T follicular helper cell (primary cell): Measurements from ENCODE around the gene TMEM114.
A peak's percentile ranks its signal among the peaks of the same experiment; 100 is the strongest.

Experiments
- DNase-seq: peaks from one replicate; pipeline ENCODE4 v3.0.0-alpha.2; 2020; ENCODE audit warnings: low read depth
- total RNA-seq, 2 experiments: gene quantifications; one replicate each; lab custom pipeline; 2026; lab: John Stamatoyannopoulos, UW

TMEM114 gene
- 0 reads per million in 2 experiments for total RNA-seq

DNA sequence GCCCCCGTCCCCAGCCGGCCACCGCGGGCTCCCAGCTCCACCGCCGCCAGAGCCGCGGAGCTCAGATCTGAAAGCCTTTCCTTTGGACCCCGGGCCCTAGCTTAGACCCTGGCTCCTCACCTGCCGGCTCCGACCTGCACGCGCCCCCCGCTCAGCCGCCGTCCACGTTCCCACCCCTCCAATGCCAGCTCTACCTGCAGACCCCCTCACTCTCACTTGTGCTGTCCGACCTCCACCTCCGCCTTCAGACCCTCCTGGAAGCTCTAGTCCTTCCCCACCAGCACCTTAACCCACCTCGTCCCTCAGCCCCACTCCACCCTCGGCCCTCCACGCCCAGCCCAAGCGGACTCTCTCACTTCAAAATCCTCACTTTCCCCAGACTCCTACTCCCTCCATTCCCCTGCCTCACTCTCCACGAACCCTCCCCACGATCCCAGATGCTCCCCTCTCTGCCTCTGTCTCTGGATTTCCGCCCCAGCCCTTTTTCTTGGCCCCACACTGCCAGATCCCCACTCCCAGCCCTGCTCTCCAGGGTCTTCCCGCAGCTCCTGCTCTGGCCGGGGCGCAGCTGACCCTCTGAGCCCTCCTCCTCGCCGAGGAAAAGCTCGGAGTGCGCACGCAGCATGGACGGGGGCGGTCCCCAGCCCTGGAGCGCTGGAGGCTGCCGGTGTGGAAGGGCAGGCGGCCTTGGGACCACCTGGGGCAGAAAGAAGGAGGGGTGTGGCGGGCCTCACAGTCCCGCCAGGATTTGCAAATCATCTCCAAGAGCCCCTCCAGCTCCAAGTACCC, at the start of gene TMEM114:
TSS of gene TMEM114 (minus strand) at position 612 of the 789 bp plus-strand sequence. CDS start 673 bp downstream, outside the sequence.
- DNase-seq, result no peak

- no peak for DNase-seq
Observed at GRCh38 chr16:8639694-8640093, 49.4 kb upstream of the TMEM114 start.

- DNase-seq, result no peak
Observed at GRCh38 chr16:8634991-8635736, 44.9 kb upstream of the TMEM114 start.

GRCh38 chr16:8632675-8633182, 42.4 kb upstream of the TMEM114 start:
- no peak for DNase-seq

GRCh38 chr16:8631818-8632465, 41.6 kb upstream of the TMEM114 start:
- no peak for DNase-seq

GRCh38 chr16:8631373-8631772, 41.1 kb upstream of the TMEM114 start:
- no peak for DNase-seq

DNA sequence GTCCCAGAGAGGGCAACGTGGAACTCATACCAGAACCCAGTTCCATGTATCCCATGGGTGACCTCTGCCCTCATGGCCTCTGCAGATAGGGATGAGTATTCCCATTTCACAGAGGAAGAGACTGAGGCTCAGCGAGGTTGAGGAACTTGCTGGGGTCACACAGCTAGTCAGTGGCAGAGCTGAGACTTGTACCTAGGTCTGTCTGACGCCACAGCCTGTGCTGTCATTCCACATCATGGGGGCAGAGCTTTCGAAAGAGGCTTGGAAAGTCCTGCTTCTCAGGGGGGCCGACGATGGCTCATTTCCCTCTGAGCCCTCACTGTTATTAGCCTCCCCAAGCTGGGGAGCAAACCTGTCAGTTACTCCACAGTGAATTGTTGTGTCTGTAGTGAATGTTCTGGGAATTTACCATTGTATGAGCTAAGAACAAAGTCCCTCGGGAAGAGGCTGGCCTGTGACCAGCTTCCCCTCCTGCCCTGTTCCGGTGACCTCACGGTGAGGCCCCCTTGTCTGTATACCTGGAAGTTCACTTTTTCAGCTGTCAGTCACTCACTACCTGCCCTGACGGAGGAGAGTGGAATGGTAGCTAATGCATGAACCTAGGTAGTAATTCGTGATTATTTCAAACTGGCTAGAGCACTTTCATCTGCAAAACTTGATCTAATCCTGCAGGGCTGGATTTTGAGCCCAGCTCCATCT, 40.1 kb upstream of the TMEM114 start:
- no peak for DNase-seq

DNA sequence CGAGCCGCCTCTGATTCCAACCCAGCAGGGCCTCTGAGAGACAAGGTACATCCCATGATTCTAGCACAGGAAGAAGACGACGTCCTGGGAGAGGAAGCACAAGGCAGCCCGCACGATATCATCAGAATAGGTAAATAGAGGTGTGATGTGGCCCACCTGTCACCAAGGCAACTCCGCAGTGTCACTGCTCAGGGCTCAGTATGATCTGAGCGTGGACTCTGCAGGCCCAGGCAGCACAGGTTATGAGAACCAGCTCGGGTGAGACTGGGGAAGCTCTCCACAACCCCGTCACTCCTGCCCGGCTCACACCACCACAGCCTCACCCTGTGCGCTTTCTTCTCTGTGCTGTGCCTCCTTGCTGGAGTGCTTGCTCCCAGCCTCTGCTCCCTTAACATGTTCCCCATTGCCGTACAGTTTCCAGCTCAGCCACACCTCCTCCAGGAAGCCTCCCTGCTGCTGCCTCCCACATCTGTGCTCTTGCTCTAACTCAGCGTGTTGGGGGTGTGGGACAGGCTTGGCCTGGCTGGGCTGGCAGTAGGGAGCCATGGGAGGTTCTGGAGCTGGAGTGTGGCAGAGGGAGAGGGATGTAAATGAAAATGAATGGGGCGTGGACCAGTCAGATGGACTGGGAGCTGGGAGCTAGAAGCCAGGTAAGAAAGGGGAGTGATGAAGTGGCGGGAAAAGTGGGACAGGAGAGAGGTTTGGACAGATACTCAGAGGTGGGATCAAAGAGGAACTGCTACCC, 38.8 kb upstream of the TMEM114 start:
- no peak for DNase-seq

DNA sequence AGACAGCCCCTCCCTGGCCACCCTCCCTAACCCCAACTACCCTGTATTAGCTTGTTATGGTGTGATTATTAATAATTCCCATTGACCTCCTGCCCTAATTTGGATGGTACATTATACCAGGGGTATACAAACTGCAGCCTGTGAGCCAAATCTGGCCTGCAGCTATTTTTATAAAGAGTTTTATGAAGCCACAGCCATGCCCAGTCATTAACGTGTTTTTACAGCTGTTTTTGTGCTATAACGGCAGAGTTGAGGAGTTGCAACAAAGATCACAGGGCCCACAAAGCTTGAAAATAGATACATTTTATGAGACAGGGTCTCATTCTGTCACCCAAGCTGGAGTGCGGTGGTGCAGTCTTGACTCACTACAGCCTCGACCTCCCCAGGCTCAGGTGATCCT, 37.1 kb upstream of the TMEM114 start:
- no peak for DNase-seq

GRCh38 chr16:8626946-8627345, 36.6 kb upstream of the TMEM114 start:
- DNase-seq, result no peak

GRCh38 chr16:8625491-8626087, 35.3 kb upstream of the TMEM114 start:
- no peak for DNase-seq

- no peak for DNase-seq
Observed at GRCh38 chr16:8623634-8624033, 33.3 kb upstream of the TMEM114 start.

- DNase-seq, result no peak
Observed at GRCh38 chr16:8622315-8622656, 32.0 kb upstream of the TMEM114 start.

DNA sequence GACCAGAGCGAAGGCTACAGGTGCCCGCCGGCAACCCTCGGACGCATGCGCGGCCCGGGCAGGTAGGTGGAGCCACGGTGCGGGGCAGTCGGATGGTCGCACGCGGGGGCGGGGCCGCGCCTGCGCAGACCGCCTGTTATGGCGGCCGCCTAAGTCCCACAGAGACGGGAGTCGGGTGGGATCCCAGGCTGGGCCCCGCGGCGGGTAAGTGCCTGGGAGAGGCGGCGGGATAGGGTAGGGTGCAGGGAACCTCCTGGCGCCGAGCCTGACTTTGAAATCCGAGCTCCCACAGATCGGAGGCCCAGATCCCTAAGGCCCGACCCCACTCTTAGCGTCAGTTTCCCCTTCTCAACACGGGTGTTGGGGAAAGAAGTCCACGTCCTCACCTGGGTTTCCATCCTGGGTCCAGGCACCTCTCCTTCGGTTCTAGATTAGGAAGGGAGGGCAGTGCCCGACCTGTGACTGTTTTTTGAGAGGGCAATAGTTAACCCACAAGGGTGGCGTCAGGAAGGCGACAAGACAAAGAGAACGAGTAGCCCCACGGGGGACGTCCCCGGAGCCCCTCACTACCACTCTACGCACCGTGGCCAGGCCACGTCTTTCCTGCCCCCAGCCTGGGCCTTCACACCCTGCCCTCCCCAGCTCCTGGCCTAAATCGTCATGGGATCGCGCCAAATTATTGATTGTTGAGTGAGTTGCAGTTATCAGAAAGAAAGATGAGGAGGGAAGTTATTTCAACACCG, 31.4 kb upstream of the TMEM114 start, which contains the start of gene METTL22:
TSS of gene METTL22 (plus strand) at position 127 of the 743 bp plus-strand sequence. CDS start 3,968 bp downstream, outside the sequence.
- DNase-seq, result peak; percentile 86

- DNase-seq, result no peak
Observed at GRCh38 chr16:8621222-8621571, 30.9 kb upstream of the TMEM114 start.

- DNase-seq, result no peak
Observed at GRCh38 chr16:8620535-8620934, 30.2 kb upstream of the TMEM114 start.

GRCh38 chr16:8619671-8620370, 29.5 kb upstream of the TMEM114 start:
- no peak for DNase-seq

GRCh38 chr16:8614435-8615029, 24.2 kb upstream of the TMEM114 start:
- no peak for DNase-seq
